GM19397 (cell line): ENCODE data around the gene KIF7.

Source experiments
- ATAC-seq: cut with Tn5 transposase; IDR thresholded peaks from one replicate; pipeline ENCODE4 v1.9.1; 2021; ENCODE audit warnings: mild to moderate bottlenecking, moderate library complexity; ENCODE audit not compliant: unreplicated experiment

The KIF7 gene

GRCh38 chr15:89649716-89650115 is 5.6 kb downstream of the KIF7 start:
- no peak for ATAC-seq

DNA sequence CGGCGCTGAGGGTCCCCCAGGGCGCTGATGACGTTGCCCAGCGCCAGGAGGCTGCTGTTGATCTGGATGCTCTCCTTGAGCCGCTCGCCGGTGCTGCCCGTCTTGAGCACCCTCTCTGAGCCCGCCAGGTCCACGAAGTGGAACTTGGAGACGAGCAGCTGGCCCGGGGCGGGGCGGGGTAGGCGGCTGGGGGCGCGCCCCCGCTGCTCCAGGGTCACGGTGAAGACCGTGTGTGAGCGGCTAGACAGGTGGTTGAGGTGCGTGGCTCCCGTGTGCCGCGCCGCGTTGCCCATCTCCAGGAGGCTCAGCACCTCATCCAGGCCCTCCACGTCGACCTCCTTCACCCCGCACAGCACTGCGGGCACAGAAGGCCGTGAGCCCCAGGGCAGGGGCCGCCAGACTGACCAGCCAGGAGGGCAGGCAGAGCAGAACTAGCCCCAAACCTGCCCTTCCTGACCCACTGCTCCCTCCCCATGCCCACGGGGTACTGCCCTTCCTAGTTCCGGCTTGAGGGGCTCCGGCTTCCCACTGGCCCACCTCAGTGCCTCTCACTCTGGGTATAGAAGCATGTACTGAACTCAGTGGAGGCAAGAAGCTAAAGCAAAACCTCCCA is 6.1 kb downstream of the KIF7 start:
- ATAC-seq, result no peak

- no peak for ATAC-seq
Measured at GRCh38 chr15:89648106-89649012, 6.9 kb downstream of the KIF7 start.

- no peak for ATAC-seq
Measured at GRCh38 chr15:89647191-89647851, 7.9 kb downstream of the KIF7 start.

- no peak for ATAC-seq
Measured at GRCh38 chr15:89646416-89647141, 8.7 kb downstream of the KIF7 start.

DNA sequence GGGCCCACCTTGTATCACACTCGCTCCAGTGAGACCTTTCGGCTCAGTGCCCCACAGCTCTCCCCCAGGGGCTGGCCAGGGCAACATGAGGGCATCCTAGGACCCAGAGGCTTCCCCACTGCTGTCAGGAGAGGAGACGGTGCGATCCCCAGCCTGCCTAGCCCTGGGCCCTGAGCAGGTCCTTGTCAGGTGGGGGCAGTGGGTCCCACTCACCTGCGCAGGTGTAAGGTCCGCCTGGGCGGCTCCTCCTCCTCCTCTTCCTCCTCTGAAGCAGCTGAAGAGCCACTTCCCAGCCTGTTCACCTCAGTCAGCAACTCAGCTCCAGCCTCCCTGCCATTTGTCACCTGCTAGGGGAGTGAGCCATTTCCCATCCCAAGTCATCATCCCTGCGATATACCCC is 9.6 kb downstream of the KIF7 start:
- ATAC-seq, result no peak

DNA sequence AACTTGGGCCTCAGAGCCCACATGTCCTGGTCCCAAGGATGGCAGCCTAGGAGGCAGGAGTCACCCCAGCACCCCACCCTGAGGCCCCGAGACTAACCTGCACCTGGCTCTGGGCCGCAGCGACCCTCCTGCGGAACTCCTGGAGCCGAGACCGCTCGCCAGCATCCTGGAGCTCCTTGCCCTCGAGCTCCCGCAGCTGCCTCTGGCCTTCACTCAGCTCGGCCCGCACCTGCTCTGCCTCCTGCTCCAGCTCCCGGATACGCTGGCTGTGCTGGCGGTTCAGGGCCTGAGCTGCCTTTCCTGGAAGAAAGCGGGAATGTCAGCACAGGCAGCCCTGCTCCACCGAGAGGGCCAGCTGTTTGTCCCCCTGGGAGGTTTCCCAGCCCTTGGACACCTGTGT is 13.2 kb downstream of the KIF7 start:
- ATAC-seq, result no peak

DNA sequence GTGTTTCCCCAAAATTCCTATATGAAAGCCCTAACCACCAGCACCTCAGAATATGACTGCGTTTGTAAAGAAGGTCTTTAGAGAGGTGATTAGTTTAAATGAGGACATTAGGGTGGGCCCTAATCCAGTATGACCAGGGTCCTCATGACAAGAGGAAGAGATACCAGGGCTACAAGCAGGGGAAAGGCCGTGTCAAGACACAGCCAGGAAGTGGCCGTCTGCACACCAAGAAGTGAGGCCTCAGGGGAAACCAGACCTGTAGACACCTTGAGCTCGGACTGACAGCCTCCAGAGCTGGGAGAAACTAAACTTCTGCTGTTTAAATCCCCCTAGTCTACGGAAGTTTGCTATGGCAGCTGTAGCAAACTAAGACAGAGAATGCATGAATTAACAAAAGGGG is 14.2 kb downstream of the KIF7 start:
- ATAC-seq, result no peak

DNA sequence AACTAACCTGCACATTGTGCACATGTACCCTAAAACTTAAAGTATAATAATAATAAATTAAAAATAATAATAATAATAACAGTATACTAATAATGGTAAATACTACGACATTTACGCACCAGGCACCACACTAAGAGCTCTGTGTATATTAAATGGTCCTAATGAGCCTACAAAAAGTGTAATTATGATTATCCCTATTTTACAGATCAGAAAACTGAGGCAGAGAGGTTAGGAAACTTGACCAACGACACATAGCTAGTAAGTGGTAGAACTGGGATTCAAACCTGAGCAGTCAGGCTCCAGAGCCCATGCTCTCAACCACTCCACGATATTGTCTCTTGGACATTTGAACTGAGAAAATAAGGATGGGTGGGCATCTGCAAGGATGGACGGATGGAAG is 15.0 kb downstream of the KIF7 start:
- ATAC-seq, result no peak

DNA sequence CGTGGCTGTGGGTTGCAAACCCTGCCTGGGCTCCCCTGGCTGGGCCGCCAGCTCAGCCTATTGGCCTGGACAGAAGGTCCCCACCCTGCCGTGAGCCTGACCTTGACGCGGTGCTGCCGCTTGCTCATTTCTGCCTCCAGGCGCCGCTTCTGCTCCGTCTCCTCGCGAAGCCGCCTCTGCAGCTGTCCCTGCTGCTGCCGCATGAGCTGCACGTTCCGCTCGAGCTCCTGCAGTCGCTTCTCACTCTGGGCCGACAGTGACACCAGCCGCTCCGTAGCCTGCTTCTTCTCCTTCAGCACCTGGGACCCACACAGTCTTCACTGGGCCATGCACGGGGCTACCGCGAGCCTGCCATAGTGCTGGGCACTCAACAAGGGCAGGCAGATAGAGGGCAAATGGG is 21.7 kb downstream of the KIF7 start:
- ATAC-seq, result no peak

- ATAC-seq, result no peak
Measured at GRCh38 chr15:89632563-89633430, 22.5 kb downstream of the KIF7 start.

GRCh38 chr15:89631902-89632264 is 23.4 kb downstream of the KIF7 start:
- ATAC-seq, result no peak

- no peak for ATAC-seq
Measured at GRCh38 chr15:89630974-89631901, 24.0 kb downstream of the KIF7 start.

GRCh38 chr15:89630260-89630659 is 25.0 kb downstream of the KIF7 start:
- ATAC-seq, result no peak

DNA sequence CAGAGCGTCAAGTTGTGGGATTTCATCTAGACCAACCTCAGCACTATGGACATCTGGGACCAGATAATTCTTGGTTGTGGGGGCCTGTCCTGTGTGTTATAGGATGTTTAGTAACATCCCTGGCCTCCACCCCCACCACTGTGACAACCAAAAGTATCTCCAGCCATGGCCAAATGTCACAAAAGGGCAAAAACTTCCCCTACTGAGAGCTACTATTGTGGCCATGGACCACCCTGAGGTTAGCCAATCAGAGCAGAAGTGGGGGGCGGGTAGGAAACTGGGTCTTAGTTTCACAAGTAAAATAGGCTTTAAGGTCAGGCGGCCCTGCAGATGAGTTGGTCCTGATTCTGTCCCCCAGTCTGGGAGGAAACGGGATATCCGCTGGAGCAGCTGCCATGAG is 25.4 kb downstream of the KIF7 start:
- no peak for ATAC-seq

DNA sequence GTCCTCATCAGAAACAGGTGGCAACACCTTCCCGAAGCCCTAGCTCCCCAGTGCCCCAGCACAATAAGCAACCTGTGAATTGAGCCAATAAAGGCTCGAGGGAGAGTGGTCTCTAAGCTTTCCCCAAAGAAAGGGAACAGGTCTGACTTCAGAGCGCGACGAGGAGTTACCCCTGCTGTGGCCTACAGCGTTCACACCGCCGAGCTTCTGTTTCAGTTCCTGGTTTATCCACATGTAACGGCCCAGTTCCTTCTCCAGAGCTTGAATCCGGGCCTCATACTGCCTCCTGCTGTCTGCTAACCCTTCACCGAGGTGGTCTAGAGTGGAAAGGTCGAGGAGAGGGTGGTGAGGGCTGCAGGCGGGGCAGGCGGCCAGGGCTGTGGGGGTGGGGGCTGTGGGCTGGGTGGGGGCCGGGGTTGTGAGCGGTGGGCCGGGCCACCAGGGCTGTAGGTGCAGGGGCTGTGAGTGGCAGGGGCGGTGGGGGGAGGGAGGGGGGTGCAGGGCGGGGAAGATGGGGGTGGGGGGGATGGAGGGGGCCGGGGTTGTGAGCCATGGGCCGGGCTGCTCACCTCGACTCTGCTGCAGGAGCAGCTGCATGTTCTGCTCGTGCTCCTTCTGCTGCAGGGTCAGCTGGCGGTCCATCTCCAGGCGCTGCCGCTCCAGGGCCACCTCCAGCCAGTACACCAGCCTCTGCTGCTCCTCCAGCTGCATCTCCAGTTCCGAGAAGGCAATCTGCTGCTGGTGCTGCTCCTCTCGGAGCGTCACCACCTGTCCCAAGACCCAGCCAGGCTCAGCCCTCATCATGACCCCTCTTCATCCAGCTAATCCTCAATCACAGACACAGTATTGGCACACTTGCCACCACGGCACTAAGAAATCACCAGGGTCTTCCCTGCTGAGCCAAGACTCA is 26.2 kb downstream of the KIF7 start:
- no peak for ATAC-seq

DNA sequence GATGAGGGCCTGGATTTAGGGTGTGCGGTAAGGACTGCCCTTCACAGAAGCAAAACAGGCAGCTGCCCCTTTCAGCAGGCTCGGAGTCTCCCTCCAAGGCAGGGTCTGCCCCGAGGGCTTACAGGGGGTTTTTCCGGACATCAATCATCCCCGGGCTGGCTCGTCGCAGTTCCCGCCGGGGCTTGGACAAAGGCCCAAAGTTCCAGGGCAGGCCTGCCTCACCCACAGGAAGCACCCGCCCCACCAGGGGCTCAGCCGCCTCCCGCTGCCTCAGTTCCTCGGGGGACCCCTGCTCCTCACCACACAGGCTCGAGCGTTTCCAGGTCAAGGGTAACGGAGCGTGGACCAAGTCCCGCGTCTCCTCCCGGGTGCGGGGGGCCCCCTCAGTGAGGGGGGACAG is 27.0 kb downstream of the KIF7 start:
- no peak for ATAC-seq

DNA sequence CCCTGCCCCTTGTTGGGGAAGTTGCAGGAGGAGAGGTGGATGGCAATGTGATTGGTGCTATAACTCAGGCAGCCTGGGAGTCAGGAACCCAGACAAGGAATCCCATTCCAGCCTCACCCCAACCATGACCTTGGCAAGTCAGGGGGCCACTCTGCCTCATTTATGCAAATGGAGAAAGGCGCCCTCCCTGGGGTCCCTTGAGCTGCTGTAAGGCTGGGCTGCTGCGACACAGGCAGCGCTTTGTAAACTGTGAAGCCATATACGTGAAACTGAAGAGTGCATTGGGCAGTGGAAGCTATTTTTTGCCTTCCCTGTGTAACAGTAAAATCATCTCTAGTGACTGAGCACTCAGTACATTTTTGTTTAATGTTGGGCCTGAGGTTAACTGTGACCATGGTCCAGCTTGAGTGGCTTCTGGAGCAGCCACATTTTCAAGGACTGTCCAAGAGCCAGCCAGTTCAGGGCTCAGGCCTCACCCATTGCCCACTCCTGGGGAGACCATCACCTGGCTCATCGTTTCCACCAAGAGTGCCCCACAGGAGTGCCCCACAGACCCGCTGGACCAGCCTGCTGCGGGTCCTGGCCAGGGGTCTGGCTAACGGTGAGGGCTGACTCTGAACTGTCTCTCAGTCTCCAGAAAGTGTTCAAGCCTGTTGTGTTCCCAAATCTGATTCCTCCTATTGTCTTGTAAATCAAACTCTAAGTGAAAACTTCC is 27.9 kb downstream of the KIF7 start:
- ATAC-seq, result no peak
